ENCODE results near the gene MTMR8.

Gene MTMR8

GRCh38 chrX:64394874-64395567 is at the start of gene MTMR8:
TSS of gene MTMR8 (minus strand) at chrX:64395452. CDS start at chrX:64395363, 89 bp downstream.
- CTCF ChIA-PET, result interaction anchor here (0.6 kb wide), 2 partner anchors 27 to 713 kb away, joined by 3 to 6 read pairs; no protein-coding TSS in a partner anchor
- peak; percentile 83; the same call in 1 of the 2 replicates for TF ChIP-seq L3MBTL2 (conservative IDR thresholded peaks at IDR 0.05)
- TF ChIP-seq LEF1 (IDR thresholded peaks at IDR 0.05; ENCODE audit: borderline replicate concordance), result no peak
- POLR2A ChIA-PET, result no interaction called here
- DNase-seq (ENCODE audit: extremely low spot score), result peak; percentile 86

GRCh38 chrX:64439551-64439950 is 44.3 kb upstream of the MTMR8 start:
- POLR2A ChIA-PET, result no interaction called here
- CTCF ChIA-PET, result no interaction called here
- DNase-seq (ENCODE audit: extremely low spot score), result no peak
- TF ChIP-seq ARNT (IDR thresholded peaks at IDR 0.05) (no peak), NFRKB (IDR thresholded peaks at IDR 0.05) (no peak), FOXM1 (IDR thresholded peaks at IDR 0.05; ENCODE audit: borderline replicate concordance) (no peak), ZNF384 (IDR thresholded peaks at IDR 0.05) (no peak), PKNOX1 (IDR thresholded peaks at IDR 0.05) (no peak), SP1 (IDR thresholded peaks at IDR 0.05) (no peak), FOXK2 (IDR thresholded peaks at IDR 0.05) (no peak), SUZ12 (IDR thresholded peaks at IDR 0.05) (no peak), LEF1 (IDR thresholded peaks at IDR 0.05; ENCODE audit: borderline replicate concordance) (no peak)

- ChIA-PET POLR2A (no interaction called here), CTCF (no interaction called here)
- no peak for DNase-seq (ENCODE audit: extremely low spot score)
- no peak for TF ChIP-seq NFRKB (IDR thresholded peaks at IDR 0.05)
- TF ChIP-seq SUZ12 (IDR thresholded peaks at IDR 0.05), result no peak
- no peak for TF ChIP-seq FOXA1 (IDR thresholded peaks at IDR 0.05)
- TF ChIP-seq FOXK2 (IDR thresholded peaks at IDR 0.05), result no peak
- no peak for TF ChIP-seq LEF1 (IDR thresholded peaks at IDR 0.05; ENCODE audit: borderline replicate concordance)
- TF ChIP-seq ARNT (IDR thresholded peaks at IDR 0.05), result no peak
- no peak for TF ChIP-seq CTBP1 (IDR thresholded peaks at IDR 0.05; ENCODE audit: borderline replicate concordance)
- TF ChIP-seq ZNF384 (IDR thresholded peaks at IDR 0.05), result no peak
- no peak for TF ChIP-seq HDGF (IDR thresholded peaks at IDR 0.05; ENCODE audit: borderline replicate concordance)
- no peak for TF ChIP-seq PKNOX1 (IDR thresholded peaks at IDR 0.05)
- TF ChIP-seq ELF4 (IDR thresholded peaks at IDR 0.05), result no peak
- TF ChIP-seq L3MBTL2 (conservative IDR thresholded peaks at IDR 0.05), result no peak
- no peak for TF ChIP-seq TARDBP (IDR thresholded peaks at IDR 0.05)
Measured at GRCh38 chrX:64437665-64438064, 42.4 kb upstream of the MTMR8 start.

- ChIA-PET CTCF (no interaction called here), POLR2A (no interaction called here)
- TF ChIP-seq NFRKB (IDR thresholded peaks at IDR 0.05) (no peak), LEF1 (IDR thresholded peaks at IDR 0.05; ENCODE audit: borderline replicate concordance) (no peak), TARDBP (IDR thresholded peaks at IDR 0.05) (no peak), FOXM1 (IDR thresholded peaks at IDR 0.05; ENCODE audit: borderline replicate concordance) (no peak), FOXA1 (IDR thresholded peaks at IDR 0.05) (no peak), HDGF (IDR thresholded peaks at IDR 0.05; ENCODE audit: borderline replicate concordance) (no peak), L3MBTL2 (conservative IDR thresholded peaks at IDR 0.05) (no peak)
- DNase-seq (ENCODE audit: extremely low spot score), result no peak
Measured at GRCh38 chrX:64437218-64437617, 42.0 kb upstream of the MTMR8 start.

GRCh38 chrX:64428371-64428770 is 33.1 kb upstream of the MTMR8 start:
- ChIA-PET POLR2A (no interaction called here), CTCF (no interaction called here)
- TF ChIP-seq BHLHE40 (IDR thresholded peaks at IDR 0.05; ENCODE audit: borderline replicate concordance), result no peak
- no peak for TF ChIP-seq ZNF384 (IDR thresholded peaks at IDR 0.05)
- no peak for TF ChIP-seq PKNOX1 (IDR thresholded peaks at IDR 0.05)
- TF ChIP-seq TARDBP (IDR thresholded peaks at IDR 0.05), result no peak
- TF ChIP-seq HDGF (IDR thresholded peaks at IDR 0.05; ENCODE audit: borderline replicate concordance), result no peak
- no peak for TF ChIP-seq ELF4 (IDR thresholded peaks at IDR 0.05)
- no peak for TF ChIP-seq FOXM1 (IDR thresholded peaks at IDR 0.05; ENCODE audit: borderline replicate concordance)
- no peak for TF ChIP-seq LEF1 (IDR thresholded peaks at IDR 0.05; ENCODE audit: borderline replicate concordance)
- no peak for TF ChIP-seq ARNT (IDR thresholded peaks at IDR 0.05)
- no peak for TF ChIP-seq SP1 (IDR thresholded peaks at IDR 0.05)
- no peak for TF ChIP-seq FOXK2 (IDR thresholded peaks at IDR 0.05)
- no peak for TF ChIP-seq SUZ12 (IDR thresholded peaks at IDR 0.05)
- no peak for TF ChIP-seq CTBP1 (IDR thresholded peaks at IDR 0.05; ENCODE audit: borderline replicate concordance)
- no peak for TF ChIP-seq FOXA1 (IDR thresholded peaks at IDR 0.05)
- TF ChIP-seq L3MBTL2 (conservative IDR thresholded peaks at IDR 0.05), result no peak
- DNase-seq (ENCODE audit: extremely low spot score), result no peak

- TF ChIP-seq SP1 (IDR thresholded peaks at IDR 0.05) (no peak), HDGF (IDR thresholded peaks at IDR 0.05; ENCODE audit: borderline replicate concordance) (no peak), ARNT (IDR thresholded peaks at IDR 0.05) (no peak), LEF1 (IDR thresholded peaks at IDR 0.05; ENCODE audit: borderline replicate concordance) (no peak), L3MBTL2 (conservative IDR thresholded peaks at IDR 0.05) (no peak), ZNF384 (IDR thresholded peaks at IDR 0.05) (no peak), FOXA1 (IDR thresholded peaks at IDR 0.05) (no peak), FOXK2 (IDR thresholded peaks at IDR 0.05) (no peak), ELF4 (IDR thresholded peaks at IDR 0.05) (no peak), CTBP1 (IDR thresholded peaks at IDR 0.05; ENCODE audit: borderline replicate concordance) (no peak), SUZ12 (IDR thresholded peaks at IDR 0.05) (no peak), BHLHE40 (IDR thresholded peaks at IDR 0.05; ENCODE audit: borderline replicate concordance) (no peak), NFRKB (IDR thresholded peaks at IDR 0.05) (no peak), PKNOX1 (IDR thresholded peaks at IDR 0.05) (no peak), FOXM1 (IDR thresholded peaks at IDR 0.05; ENCODE audit: borderline replicate concordance) (no peak), TARDBP (IDR thresholded peaks at IDR 0.05) (no peak)
- ChIA-PET CTCF (no interaction called here), POLR2A (no interaction called here)
- no peak for DNase-seq (ENCODE audit: extremely low spot score)
Measured at GRCh38 chrX:64427787-64428186, 32.5 kb upstream of the MTMR8 start.
